Femur (tissue), 1 donor: ENCODE results near the gene NR6A1.
A peak's percentile ranks its signal among the peaks of the same experiment; 100 is the strongest.

Experiments used
- DNase-seq: peaks from one replicate; pipeline ENCODE4 v3.0.0-alpha.2; 2017

NR6A1 gene

GRCh38 chr9:124602204-124602603 is 168.9 kb downstream of the NR6A1 start:
- DNase-seq, result no peak

- DNase-seq, result no peak
Measured at GRCh38 chr9:124600407-124600806, 170.7 kb downstream of the NR6A1 start.

DNA sequence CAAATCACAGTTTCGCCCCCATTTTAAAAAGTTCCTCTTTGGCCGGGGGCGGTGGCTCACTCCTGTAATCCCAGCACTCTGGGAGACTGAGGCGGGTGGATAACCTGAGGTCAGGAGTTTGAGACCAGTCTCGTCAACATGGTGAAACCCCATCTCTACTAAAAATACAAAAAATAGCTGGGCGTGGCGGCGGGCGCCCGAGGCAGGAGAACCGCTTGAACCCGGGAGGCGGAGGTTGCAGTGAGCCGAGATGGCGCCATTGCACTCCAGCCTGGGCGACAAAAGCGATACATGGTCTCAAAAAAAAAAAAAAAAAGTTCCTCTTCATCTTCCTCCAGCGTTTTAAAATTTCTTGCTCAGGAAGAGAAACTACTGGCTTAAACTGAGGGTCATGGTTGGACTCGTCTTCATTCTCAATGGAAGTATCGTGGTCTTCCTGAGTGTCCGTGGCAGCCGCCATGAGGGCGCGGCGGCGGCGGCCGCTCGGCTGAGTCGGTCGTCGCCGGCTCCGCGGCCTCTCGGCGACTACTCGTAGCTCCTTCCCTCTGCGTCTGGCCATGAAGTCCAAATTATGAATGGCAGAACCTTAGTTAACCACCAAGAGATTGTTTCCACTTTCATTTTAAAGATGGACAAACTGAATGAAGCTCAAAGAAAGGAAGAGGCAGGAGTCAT is 171.9 kb downstream of the NR6A1 start:
- DNase-seq, result no peak

DNA sequence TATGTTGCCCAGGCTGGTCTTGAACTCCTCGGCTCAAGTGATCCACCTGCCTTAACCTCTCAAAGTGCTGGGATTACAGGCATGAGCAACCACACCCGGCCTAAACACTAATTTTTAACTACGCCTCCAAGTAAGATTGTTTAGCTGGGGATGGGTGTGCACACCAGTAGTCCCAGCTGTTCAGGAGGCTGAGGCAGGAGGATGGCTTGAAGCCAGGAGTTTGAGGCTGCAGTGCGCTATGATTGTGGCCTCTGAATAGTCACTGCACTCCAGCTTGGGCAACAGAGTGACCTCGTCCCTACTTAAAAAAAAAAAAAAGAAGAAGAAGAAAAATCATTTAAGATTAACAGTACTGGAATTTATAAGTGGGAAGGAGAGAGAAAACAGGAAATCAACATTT is 173.1 kb downstream of the NR6A1 start:
- no peak for DNase-seq

DNA sequence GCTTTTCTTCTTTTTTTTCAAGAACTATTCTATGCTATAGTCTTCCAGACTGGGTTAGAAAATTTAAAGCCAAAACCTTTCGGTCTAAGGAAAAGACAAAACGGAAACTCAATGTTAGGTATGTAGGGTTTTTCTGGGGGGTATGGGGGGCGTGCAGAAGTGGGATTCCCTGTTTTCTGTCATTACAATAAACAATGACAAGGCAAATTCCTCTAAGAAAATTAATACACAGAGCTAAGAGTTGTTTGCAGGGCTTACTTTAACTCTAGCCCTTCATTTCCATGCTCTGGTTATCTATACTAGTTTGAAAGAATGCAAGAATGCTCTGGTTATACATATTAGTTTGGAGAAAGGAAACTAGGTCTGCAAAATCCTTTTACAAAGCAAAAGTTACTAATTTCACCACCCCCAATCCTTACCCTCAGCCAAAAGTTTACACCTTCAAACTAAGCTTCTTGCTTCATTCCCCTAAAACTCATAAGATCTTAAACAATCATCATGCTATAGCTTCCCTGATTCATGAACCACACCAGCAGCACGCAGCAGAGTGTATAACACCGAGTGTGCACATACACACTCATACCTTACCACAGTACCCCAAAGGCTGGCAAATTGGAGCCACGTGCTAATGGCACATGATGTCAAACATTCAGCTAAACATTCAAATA is 174.8 kb downstream of the NR6A1 start:
- DNase-seq, result no peak

DNA sequence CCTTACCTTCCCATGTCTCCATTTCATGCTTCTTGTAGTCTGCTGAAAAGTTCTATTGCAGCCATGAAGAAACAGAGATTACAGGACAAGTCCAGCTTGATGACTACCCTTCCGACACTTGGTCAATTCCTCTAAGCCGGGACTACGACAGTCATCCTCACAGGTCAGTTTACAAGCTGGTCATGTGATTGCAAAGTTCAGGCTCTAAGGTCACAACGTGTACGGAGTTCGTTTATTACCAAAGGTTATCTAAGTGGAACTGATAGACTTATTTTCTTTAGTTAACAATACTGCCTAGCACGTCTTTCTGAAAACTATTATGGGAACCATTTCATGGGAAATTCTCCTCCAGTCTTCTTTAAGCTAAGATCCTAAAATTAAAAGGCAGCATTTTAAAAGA is 175.4 kb downstream of the NR6A1 start:
- DNase-seq, result no peak

GRCh38 chr9:124594673-124595072 is 176.4 kb downstream of the NR6A1 start:
- no peak for DNase-seq

GRCh38 chr9:124594225-124594624 is 176.9 kb downstream of the NR6A1 start:
- no peak for DNase-seq

GRCh38 chr9:124593651-124594058 is 177.5 kb downstream of the NR6A1 start:
- no peak for DNase-seq

GRCh38 chr9:124593200-124593599 is 177.9 kb downstream of the NR6A1 start:
- peak; percentile 27 for DNase-seq

- no peak for DNase-seq
Measured at GRCh38 chr9:124590889-124591641, 180.0 kb downstream of the NR6A1 start.

DNA sequence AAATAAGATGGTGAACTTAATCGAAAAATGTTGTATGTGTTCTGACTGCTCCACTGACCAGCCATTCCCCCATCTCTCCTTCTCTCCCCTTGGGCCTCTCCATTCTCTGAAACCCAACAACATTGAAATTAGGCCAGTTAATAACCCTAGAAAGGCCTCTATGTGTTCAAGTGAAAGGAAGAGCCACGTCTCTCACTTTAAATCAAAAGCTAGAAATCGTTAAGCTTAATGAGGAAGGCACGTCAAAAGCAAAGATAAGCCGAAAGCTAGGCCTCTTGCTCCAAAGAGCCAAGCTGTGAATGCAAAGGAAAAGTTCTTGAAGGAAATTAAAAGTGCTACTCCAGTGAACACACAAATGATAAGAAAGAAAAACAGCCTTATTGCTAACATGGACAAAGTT is 186.5 kb downstream of the NR6A1 start:
- DNase-seq, result no peak

GRCh38 chr9:124583134-124583533 is 188.0 kb downstream of the NR6A1 start:
- no peak for DNase-seq

DNA sequence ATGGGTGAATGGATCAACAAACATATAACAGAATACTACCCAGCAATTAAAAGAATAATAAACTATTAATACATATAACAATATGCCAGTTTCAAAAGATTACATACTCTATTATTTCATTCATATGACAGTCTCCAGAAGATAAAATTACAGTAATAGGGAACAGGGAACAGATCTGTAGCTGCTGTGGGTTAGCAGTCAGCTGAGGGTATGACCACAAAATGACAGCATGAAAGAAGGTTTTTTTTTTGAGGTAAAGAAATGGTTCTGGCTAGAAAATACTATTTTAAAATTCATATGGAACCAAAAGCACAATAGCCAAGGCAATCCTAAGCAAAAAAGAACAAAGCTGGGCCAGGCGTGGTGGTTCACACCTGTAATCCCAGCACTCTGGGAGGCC is 190.9 kb downstream of the NR6A1 start:
- DNase-seq, result no peak

- no peak for DNase-seq
Measured at GRCh38 chr9:124576751-124577150, 194.4 kb downstream of the NR6A1 start.

GRCh38 chr9:124574534-124575375 is 196.4 kb downstream of the NR6A1 start:
- DNase-seq, result no peak

GRCh38 chr9:124570942-124571666 is 200.0 kb downstream of the NR6A1 start:
- no peak for DNase-seq

DNA sequence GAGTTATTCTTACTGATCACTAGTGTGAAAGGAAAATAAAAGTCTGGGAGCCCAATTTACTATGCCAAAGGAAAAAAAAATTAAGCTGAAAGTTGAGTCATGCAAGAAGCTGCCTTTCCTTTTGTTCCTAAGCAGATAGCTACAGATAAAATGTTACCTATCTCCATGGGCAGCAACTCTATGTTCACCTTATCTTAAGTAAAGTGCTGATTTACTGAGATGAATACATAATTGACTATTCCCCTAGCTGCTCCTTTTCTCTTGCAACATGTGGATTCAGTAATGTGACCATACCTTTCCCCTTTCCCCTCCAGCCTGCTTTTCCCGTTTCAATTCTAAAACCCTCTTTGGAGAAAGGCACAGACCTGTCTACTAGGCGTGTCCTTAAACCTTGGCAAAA is 201.2 kb downstream of the NR6A1 start:
- no peak for DNase-seq

DNA sequence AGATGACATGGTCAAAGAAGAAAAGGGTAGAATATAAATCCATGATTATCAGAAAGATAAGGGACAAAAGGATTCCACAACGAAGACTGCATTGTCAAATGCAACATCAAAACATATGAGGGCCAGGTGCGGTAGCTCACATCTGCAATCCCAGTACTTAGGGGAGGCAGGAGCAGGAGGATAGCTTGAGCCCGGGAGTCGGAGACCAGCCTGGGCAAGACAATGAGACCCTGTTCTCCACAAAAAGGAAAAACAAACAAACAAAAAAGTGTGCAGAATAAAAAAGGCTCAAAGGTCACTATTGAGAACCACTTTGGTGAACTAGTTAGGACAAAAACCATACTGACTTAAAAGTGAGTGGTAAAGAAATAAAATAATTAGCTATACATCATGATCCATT is 203.7 kb downstream of the NR6A1 start:
- no peak for DNase-seq

DNA sequence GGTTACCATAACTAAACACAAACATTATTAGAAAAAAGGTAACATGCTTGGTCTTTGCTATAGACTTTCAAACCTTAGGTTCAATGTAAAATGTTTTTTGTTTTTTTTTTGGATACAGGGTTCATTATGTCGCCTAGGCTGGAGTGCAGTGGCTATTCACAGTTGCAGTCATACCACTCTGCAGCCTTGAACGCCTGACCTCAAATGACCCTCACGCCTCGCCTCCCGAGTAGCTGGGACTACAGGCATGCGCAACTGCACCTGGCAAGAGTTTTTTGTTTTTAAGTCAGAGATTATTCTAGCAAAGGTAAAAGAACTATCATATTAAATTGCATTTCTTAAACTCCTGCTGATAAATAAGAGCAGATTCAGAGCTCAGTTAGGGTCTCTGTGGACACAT is 208.8 kb downstream of the NR6A1 start:
- DNase-seq, result no peak

DNA sequence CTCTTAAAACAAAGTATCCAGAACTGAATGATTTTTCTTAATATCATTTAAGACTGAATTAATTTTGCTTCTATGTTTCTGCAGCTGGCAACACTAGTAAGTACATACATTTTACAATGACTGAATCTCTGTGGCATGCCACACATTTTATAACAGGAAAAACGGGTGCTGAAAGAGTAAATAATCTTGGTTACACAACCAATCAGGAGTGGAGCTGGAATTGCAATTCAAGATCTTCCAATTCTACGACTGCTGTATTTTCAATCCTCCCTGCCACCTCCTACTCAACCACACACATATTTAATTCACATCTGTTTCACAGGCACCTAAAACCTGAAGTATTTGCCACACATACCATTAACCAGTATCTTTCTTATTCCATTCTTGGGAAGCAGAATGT is 211.2 kb downstream of the NR6A1 start:
- DNase-seq, result no peak

DNA sequence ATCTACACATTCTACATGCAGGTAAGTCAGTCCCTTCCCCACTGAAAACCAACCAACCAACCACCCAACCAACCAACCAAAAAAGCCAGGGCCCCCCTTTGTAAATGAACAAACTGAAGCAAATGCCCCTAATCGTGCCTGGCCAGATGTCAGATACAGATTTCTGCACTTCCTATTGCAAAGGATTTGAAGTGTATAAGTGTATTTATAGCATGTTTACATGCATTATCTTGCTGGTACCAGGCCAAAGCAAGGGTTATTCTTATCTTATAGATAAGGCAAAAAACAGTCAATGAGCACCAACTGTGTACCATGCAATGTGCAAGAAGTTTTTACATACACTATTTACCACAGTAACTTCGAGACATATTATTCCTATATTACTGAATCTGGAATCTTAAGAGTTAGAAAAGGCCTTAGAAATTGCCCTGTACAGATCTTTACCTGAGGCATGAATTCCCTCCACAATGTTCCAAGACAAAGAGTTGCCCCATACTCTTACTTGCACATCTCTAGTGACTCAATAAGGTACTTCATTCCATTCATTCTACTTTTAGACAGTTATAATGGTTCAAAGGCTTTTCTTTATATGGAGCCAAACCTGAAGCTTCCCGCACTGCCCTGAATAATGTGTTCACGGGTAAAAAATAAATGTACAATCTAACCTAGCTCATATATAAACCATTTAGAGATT is 212.2 kb downstream of the NR6A1 start:
- DNase-seq, result no peak
